NCI-H345 treated with DMSO at 0.1 percent for 48 hours (cell line): ENCODE measurements around the gene MARCHF9.

Source experiments
- DNase-seq: peaks from one replicate; lab custom pipeline; 2025; ENCODE audit not compliant: unreplicated experiment; lab: John Stamatoyannopoulos, UW

The MARCHF9 gene

GRCh38 chr12:57753756-57754337 lies 1.1 kb upstream of the MARCHF9 start:
- no peak for DNase-seq

GRCh38 chr12:57755194-57755453 lies 221 bp downstream of the MARCHF9 start:
- no peak for DNase-seq

GRCh38 chr12:57755454-57756372 lies 810 bp downstream of the MARCHF9 start:
- no peak for DNase-seq

GRCh38 chr12:57756406-57757341 lies 1.8 kb downstream of the MARCHF9 start:
- DNase-seq: no peak

- DNase-seq: no peak
Observed at GRCh38 chr12:57757771-57758170, 2.9 kb downstream of the MARCHF9 start.

- no peak for DNase-seq
Observed at GRCh38 chr12:57758552-57759359, 3.9 kb downstream of the MARCHF9 start.

GRCh38 chr12:57759360-57759980 lies 4.6 kb downstream of the MARCHF9 start:
- no peak for DNase-seq

- DNase-seq: no peak
Observed at GRCh38 chr12:57760347-57760982, 5.6 kb downstream of the MARCHF9 start.

- DNase-seq: no peak
Observed at GRCh38 chr12:57761391-57761998, 6.6 kb downstream of the MARCHF9 start.

GRCh38 chr12:57762463-57762862 lies 7.6 kb downstream of the MARCHF9 start:
- DNase-seq: no peak

GRCh38 chr12:57763881-57764661 lies 9.2 kb downstream of the MARCHF9 start:
- no peak for DNase-seq

GRCh38 chr12:57764662-57765002 lies 9.7 kb downstream of the MARCHF9 start:
- no peak for DNase-seq

GRCh38 chr12:57765003-57765697 lies 10.2 kb downstream of the MARCHF9 start:
- no peak for DNase-seq

GRCh38 chr12:57765698-57766463 lies 11.0 kb downstream of the MARCHF9 start:
- no peak for DNase-seq

GRCh38 chr12:57766464-57767304 lies 11.8 kb downstream of the MARCHF9 start, which contains the start of gene CYP27B1:
Gene CYP27B1 (minus strand): TSS chr12:57767078. CDS start chr12:57767041, 37 bp downstream.
- DNase-seq: no peak

GRCh38 chr12:57767305-57767698 lies 12.4 kb downstream of the MARCHF9 start:
- no peak for DNase-seq
